Measurements from ENCODE around the gene TNNT2. TPM values are rescaled to one million over a fixed set of nuclear protein-coding genes. Genes with fewer than 3 reads are reported as not detected.

The TNNT2 gene
- 1.4 and 3.0 TPM in 2 replicates for total RNA-seq
- long read RNA-seq = 0 reads

GRCh38 chr1:201377611-201378092 is at the start of gene TNNT2:
Gene TNNT2 (minus strand): TSS chr1:201377680. CDS start chr1:201373254, 4,426 bp downstream.
- Mint-ChIP-seq H3K4me3 (ENCODE audit: unreplicated experiment) (no peak within 1 kb of the TSS), H3K4me1 (ENCODE audit: unreplicated experiment) (peaks cover 20% of the 10 kb centered on the region), H3K9me3 (ENCODE audit: unreplicated experiment) (no peaks in the 10 kb centered on the region), H3K27ac (ENCODE audit: unreplicated experiment) (peak within 1 kb of the TSS; percentile 59), H3K36me3 (ENCODE audit: unreplicated experiment) (no peaks in the 10 kb centered on the region), H3K27me3 (ENCODE audit: unreplicated experiment) (peaks cover 25% of the 10 kb centered on the region)
- no peak for DNase-seq (ENCODE audit: extremely low spot score, unreplicated experiment)
- TF ChIP-seq CTCF (IDR thresholded peaks at IDR 0.05) = no peak

- no peaks in the 10 kb centered on the region for H3K27me3 Mint-ChIP-seq (ENCODE audit: unreplicated experiment)
- H3K4me3 Mint-ChIP-seq (ENCODE audit: unreplicated experiment) = no peak overlapping the region
- H3K27ac Mint-ChIP-seq (ENCODE audit: unreplicated experiment) = no peak overlapping the region
- no peaks in the 10 kb centered on the region for H3K36me3 Mint-ChIP-seq (ENCODE audit: unreplicated experiment)
- H3K9me3 Mint-ChIP-seq (ENCODE audit: unreplicated experiment) = no peaks in the 10 kb centered on the region
- peaks cover 3% of the 10 kb centered on the region for H3K4me1 Mint-ChIP-seq (ENCODE audit: unreplicated experiment)
- TF ChIP-seq CTCF (IDR thresholded peaks at IDR 0.05) = no peak
- no peak for DNase-seq (ENCODE audit: extremely low spot score, unreplicated experiment)
Measured at GRCh38 chr1:201426479-201427310, 49.2 kb upstream of the TNNT2 start.

GRCh38 chr1:201424146-201424545 is 46.7 kb upstream of the TNNT2 start:
- H3K27ac Mint-ChIP-seq (ENCODE audit: unreplicated experiment) = no peak overlapping the region
- no peak overlapping the region for H3K4me3 Mint-ChIP-seq (ENCODE audit: unreplicated experiment)
- TF ChIP-seq CTCF (IDR thresholded peaks at IDR 0.05) = no peak
- peaks cover 26% of the 10 kb centered on the region for H3K4me1 Mint-ChIP-seq (ENCODE audit: unreplicated experiment)
- no peaks in the 10 kb centered on the region for H3K27me3 Mint-ChIP-seq (ENCODE audit: unreplicated experiment)
- no peak for DNase-seq (ENCODE audit: extremely low spot score, unreplicated experiment)
- no peaks in the 10 kb centered on the region for H3K36me3 Mint-ChIP-seq (ENCODE audit: unreplicated experiment)
- H3K9me3 Mint-ChIP-seq (ENCODE audit: unreplicated experiment) = no peaks in the 10 kb centered on the region

GRCh38 chr1:201423655-201424054 is 46.2 kb upstream of the TNNT2 start:
- no peak overlapping the region for H3K27ac Mint-ChIP-seq (ENCODE audit: unreplicated experiment)
- DNase-seq (ENCODE audit: extremely low spot score, unreplicated experiment) = no peak
- no peaks in the 10 kb centered on the region for H3K9me3 Mint-ChIP-seq (ENCODE audit: unreplicated experiment)
- TF ChIP-seq CTCF (IDR thresholded peaks at IDR 0.05) = no peak
- H3K27me3 Mint-ChIP-seq (ENCODE audit: unreplicated experiment) = no peaks in the 10 kb centered on the region
- no peak overlapping the region for H3K4me3 Mint-ChIP-seq (ENCODE audit: unreplicated experiment)
- no peaks in the 10 kb centered on the region for H3K36me3 Mint-ChIP-seq (ENCODE audit: unreplicated experiment)
- peaks cover 27% of the 10 kb centered on the region for H3K4me1 Mint-ChIP-seq (ENCODE audit: unreplicated experiment)

GRCh38 chr1:201422436-201423030 is 45.1 kb upstream of the TNNT2 start:
- no peak for DNase-seq (ENCODE audit: extremely low spot score, unreplicated experiment)
- no peaks in the 10 kb centered on the region for H3K9me3 Mint-ChIP-seq (ENCODE audit: unreplicated experiment)
- peaks cover 29% of the 10 kb centered on the region for H3K4me1 Mint-ChIP-seq (ENCODE audit: unreplicated experiment)
- H3K27me3 Mint-ChIP-seq (ENCODE audit: unreplicated experiment) = peaks cover 1% of the 10 kb centered on the region
- H3K4me3 Mint-ChIP-seq (ENCODE audit: unreplicated experiment) = no peak overlapping the region
- TF ChIP-seq CTCF (IDR thresholded peaks at IDR 0.05) = no peak
- H3K36me3 Mint-ChIP-seq (ENCODE audit: unreplicated experiment) = no peaks in the 10 kb centered on the region
- no peak overlapping the region for H3K27ac Mint-ChIP-seq (ENCODE audit: unreplicated experiment)

Measured in osteocyte (in vitro differentiated cells).